AG09319 (cell line): ENCODE measurements around the gene KCNAB2.
"Not testable (repeated sequence)": the region's sequence is repeated elsewhere in the genome, so short reads cannot be mapped to it uniquely, and the experiment has no call there.

Experiments used
- DNase-seq: peaks from one replicate; pipeline ENCODE4 v3.0.0-alpha.2; 2010; ENCODE audit warnings: low read depth; ENCODE audit errors: extremely low read depth
- TF ChIP-seq, protein P1 (sequence below): IDR thresholded peaks from 2 replicates; pipeline ENCODE4 v1.5.1; 2011; ENCODE audit warnings: low read depth, mild to moderate bottlenecking, inconsistent platforms, low read length, moderate library complexity

The KCNAB2 gene

GRCh38 chr1:6070450-6070974 lies 24.8 kb downstream of the KCNAB2 start:
- DNase-seq: no peak
- TF ChIP-seq, protein P1, sequence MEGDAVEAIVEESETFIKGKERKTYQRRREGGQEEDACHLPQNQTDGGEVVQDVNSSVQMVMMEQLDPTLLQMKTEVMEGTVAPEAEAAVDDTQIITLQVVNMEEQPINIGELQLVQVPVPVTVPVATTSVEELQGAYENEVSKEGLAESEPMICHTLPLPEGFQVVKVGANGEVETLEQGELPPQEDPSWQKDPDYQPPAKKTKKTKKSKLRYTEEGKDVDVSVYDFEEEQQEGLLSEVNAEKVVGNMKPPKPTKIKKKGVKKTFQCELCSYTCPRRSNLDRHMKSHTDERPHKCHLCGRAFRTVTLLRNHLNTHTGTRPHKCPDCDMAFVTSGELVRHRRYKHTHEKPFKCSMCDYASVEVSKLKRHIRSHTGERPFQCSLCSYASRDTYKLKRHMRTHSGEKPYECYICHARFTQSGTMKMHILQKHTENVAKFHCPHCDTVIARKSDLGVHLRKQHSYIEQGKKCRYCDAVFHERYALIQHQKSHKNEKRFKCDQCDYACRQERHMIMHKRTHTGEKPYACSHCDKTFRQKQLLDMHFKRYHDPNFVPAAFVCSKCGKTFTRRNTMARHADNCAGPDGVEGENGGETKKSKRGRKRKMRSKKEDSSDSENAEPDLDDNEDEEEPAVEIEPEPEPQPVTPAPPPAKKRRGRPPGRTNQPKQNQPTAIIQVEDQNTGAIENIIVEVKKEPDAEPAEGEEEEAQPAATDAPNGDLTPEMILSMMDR: no peak

GRCh38 chr1:6071219-6071618 lies 25.5 kb downstream of the KCNAB2 start:
- no peak for DNase-seq
- TF ChIP-seq, protein P1: no peak

GRCh38 chr1:6072774-6073479 lies 27.2 kb downstream of the KCNAB2 start:
- DNase-seq: no peak
- TF ChIP-seq, protein P1: no peak

GRCh38 chr1:6073480-6074053 lies 27.9 kb downstream of the KCNAB2 start:
- TF ChIP-seq, protein P1: no peak
- DNase-seq: no peak

DNA sequence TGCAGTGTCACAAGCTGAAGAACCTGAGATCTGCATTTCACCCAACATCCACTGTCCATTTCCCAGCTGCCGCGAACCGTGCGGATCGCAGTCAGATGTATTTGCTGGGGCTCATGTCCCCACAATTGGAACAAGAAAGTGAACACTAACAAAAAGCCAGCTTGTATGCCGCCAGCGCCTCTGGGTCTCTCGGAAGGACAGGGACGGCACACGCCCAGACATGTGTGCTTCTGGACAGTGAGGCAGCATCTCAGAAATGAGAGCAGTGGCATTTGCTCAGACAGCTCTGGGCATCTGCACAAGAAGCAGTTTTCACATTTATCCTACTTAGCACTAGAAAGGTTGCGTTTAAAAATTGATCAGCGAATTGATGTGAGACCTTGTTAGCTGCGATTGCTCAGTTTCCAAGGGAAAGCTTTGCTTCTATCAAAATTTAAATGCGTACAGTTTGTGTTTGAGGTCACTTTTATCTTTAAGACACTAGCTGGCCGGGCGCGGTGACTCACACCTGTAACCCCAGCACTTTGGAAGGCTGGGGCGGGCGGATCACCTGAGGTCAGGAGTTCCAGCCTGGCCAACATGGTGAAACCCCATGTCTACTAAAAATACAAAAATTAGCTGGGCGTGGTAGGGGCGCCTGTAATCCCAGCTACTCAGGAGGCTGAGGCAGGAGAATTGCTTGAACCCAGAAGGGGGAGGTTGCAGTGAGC lies 28.7 kb downstream of the KCNAB2 start:
- TF ChIP-seq, protein P1: no peak
- DNase-seq: no peak

- DNase-seq: no peak
- TF ChIP-seq, protein P1: no peak
Observed at GRCh38 chr1:6075748-6076147, 30.1 kb downstream of the KCNAB2 start.

DNA sequence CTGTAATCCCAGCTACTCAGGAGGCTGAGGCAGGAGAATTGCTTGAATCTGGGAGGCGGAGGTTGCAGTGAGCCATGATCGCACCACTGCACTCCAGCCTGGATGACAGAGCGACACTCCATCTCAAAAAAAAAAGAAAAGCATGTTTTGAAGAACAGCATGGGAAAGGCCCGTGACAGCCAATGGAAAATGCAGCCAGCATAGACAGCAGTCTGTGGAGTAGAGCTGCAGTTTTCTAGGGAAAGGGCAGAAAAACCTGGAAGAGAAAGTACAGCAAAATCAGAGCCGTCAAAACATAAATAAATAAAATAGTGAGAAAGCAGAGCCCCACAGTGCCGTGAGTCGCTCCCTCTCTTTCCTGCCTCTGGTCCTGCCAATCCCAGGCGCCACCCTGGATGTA lies 31.4 kb downstream of the KCNAB2 start:
- DNase-seq: not testable (repeated sequence)
